HFFc6 (cell line): ENCODE results near the gene ATRN. TPM values are rescaled to one million over a fixed set of nuclear protein-coding genes. Genes with fewer than 3 reads are reported as not detected.

Experiments
- DNase-seq: peaks from one replicate; pipeline ENCODE4 v3.0.0-alpha.2; 2018
- H3K27ac Mint-ChIP-seq: 2 replicates; pipeline ENCODE4 v1.8.0; 2020; ENCODE audit warnings: mild to moderate bottlenecking, mixed read lengths
- H3K27me3 Mint-ChIP-seq: 2 replicates; pipeline ENCODE4 v1.8.0; 2021; ENCODE audit warnings: mild to moderate bottlenecking, moderate library complexity, mixed read lengths; ENCODE audit not compliant: insufficient read depth
- H3K36me3 Mint-ChIP-seq: 2 replicates; pipeline ENCODE4 v1.8.0; 2021; ENCODE audit warnings: low read depth, mixed read lengths
- H3K4me1 Mint-ChIP-seq: 2 replicates; pipeline ENCODE4 v1.8.0; 2020; ENCODE audit warnings: low read depth, mixed read lengths
- H3K4me3 Mint-ChIP-seq: 2 replicates; pipeline ENCODE4 v1.8.0; 2020; ENCODE audit warnings: mild to moderate bottlenecking, moderate library complexity, mixed read lengths
- H3K9me3 Mint-ChIP-seq: 2 replicates; pipeline ENCODE4 v1.8.0; 2020; ENCODE audit warnings: mild to moderate bottlenecking, mixed read lengths
- total RNA-seq, 6 experiments: library from RNA; stranded (reverse); fragmentation: NEBNext Ultra II Directional; extraction: Animal tissue kit (Norgen Biotek cat#: 25700); gene quantifications; 2 replicates in 1 of 6; 3 replicates in 5 of 6; pipeline ENCODE4 v1.2.3, GENCODE V29; 2021
- TF ChIP-seq, protein P1 (sequence below): fragments of 200-600 bp; sonication (generic); IDR thresholded peaks from 2 replicates; pipeline ENCODE4 v1.5.0; 2021; ENCODE audit warnings: antibody characterized with exemption, mild to moderate bottlenecking

ATRN gene
- total RNA-seq, 6 experiments from 2014 or later: 27.5 to 33.0 (median 29.6) TPM

DNA sequence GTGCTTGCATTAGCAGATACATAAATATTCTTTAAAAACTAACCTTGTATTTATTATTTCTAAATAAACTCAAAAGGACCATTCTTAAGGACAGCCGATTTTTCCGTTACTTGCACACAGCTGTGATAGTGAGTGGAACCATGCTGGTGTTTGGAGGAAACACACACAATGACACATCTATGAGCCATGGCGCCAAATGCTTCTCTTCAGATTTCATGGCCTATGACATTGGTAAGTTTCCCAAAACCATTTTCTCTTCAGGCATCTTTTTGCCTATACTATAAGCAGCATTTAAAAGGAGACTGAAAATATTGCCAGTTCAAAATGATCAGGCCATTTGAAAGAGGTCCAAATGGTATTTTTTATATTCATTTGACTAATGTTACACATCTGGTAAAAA is 92.3 kb downstream of the ATRN start:
- TF ChIP-seq, protein P1, sequence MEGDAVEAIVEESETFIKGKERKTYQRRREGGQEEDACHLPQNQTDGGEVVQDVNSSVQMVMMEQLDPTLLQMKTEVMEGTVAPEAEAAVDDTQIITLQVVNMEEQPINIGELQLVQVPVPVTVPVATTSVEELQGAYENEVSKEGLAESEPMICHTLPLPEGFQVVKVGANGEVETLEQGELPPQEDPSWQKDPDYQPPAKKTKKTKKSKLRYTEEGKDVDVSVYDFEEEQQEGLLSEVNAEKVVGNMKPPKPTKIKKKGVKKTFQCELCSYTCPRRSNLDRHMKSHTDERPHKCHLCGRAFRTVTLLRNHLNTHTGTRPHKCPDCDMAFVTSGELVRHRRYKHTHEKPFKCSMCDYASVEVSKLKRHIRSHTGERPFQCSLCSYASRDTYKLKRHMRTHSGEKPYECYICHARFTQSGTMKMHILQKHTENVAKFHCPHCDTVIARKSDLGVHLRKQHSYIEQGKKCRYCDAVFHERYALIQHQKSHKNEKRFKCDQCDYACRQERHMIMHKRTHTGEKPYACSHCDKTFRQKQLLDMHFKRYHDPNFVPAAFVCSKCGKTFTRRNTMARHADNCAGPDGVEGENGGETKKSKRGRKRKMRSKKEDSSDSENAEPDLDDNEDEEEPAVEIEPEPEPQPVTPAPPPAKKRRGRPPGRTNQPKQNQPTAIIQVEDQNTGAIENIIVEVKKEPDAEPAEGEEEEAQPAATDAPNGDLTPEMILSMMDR: no peak
- H3K9me3 Mint-ChIP-seq: no peaks in the 10 kb centered on the region
- H3K4me3 Mint-ChIP-seq: no peak overlapping the region
- H3K4me1 Mint-ChIP-seq: peaks cover 28% of the 10 kb centered on the region
- no peak overlapping the region; the same call in 1 of the 2 replicates for H3K27ac Mint-ChIP-seq
- no peak for DNase-seq
- peaks cover 5% of the 10 kb centered on the region for H3K36me3 Mint-ChIP-seq
- H3K27me3 Mint-ChIP-seq: no peaks in the 10 kb centered on the region

DNA sequence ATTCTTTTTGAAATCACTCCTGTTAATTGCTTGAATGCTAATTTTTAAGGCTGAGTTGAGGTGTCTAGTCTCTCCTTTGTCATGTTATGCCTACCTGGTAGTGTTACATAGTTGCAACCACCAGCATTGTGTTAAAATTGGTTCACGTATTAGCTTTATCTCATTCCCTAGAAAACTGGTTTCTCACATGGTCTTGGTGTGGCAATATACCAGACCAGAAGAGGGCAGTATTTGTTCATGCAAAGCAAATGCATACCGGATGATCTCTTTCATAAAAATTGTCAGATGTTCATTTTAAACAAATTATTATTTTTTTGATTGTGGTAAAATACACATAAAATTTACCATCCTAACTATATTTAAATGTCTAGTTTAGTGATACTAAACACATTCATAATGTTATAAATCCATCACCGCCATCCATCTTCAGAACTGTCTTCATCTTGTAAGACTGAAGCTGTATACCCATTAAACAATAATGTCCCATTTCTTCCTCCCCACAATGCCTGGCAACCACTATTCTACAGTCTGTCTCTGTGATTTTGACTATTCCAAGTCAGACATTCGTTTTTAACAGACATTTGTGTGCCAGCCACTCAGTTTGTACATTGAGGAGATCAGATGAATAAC is 92.8 kb downstream of the ATRN start:
- Mint-ChIP-seq H3K9me3 (no peaks in the 10 kb centered on the region), H3K4me3 (no peak overlapping the region)
- TF ChIP-seq, protein P1: peak; percentile 92

DNA sequence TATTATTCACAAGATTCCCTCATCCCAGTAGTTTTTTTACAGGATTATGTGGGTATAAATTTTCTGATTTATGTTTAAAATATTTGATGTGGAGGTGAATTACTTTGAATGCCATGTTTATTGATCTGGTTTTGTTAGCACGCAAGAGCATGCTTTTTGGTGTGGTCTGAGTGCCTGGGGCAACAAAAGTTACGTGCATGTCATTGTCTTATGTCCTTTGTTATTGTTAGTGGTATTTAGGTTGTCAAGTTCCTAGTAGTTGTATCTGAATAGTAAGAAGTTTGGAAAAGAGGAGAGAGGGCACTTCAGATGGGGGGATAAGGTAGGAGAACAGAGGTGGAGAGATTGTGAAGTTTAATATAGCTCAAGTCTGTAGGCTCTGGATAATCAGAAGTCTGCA is 95.0 kb downstream of the ATRN start:
- no peak overlapping the region for H3K27ac Mint-ChIP-seq
- H3K27me3 Mint-ChIP-seq: no peaks in the 10 kb centered on the region
- no peaks in the 10 kb centered on the region for H3K9me3 Mint-ChIP-seq

More for the DNA sequence above, 92.8 kb downstream of the ATRN start:
- Mint-ChIP-seq H3K4me1 (peaks cover 28% of the 10 kb centered on the region), H3K36me3 (peaks cover 5% of the 10 kb centered on the region), H3K27ac (peak overlapping the region; percentile 55), H3K27me3 (no peaks in the 10 kb centered on the region)
- peak; percentile 60 for DNase-seq

DNA sequence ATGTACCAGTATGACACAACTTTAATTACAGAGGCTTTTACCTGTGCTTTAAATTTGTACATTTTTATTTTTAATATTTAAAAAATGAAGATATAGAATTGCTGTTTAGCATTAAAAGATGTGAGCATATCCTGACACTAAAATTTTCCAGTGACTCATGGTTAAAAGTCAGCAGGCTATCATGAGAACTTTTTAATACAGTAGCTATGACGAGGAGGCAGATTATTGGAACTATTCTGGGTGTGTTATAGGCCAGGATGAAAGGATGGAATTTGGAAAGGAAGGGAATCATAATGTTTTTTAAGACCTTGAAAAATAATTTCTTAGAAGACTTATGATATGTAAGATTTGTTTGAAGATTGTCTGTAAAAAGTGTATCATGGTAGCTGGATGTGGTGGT is 101.3 kb downstream of the ATRN start:
- DNase-seq: peak; percentile 30

More for the DNA sequence above, 95.0 kb downstream of the ATRN start:
- Mint-ChIP-seq H3K4me3 (no peak overlapping the region), H3K4me1 (peaks cover 28% of the 10 kb centered on the region), H3K36me3 (no peaks in the 10 kb centered on the region)
- no peak for DNase-seq
- TF ChIP-seq, protein P1: no peak

DNA sequence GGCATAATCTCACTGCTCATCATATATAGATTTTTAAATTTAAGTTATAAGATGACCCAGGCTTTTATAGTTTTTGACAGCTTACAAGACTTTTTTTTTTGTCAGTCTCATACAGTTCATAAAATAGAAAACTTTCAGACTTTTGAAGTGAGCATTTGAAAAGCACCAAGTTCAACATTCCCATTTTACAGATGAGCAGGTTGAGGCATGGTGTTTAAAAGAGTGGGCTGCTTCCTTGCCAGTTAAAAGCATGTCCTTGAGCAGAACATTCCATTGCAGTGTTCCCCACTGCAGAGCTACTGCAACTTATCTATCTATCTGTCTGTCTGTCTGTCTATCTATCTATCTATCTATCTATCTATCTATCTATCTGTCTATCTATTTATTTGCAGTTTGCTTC is 105.5 kb downstream of the ATRN start:
- no peaks in the 10 kb centered on the region for H3K27me3 Mint-ChIP-seq
- H3K4me1 Mint-ChIP-seq: peaks cover 23% of the 10 kb centered on the region
- no peaks in the 10 kb centered on the region for H3K9me3 Mint-ChIP-seq
- H3K27ac Mint-ChIP-seq: no peak overlapping the region
- DNase-seq: no peak
- no peak overlapping the region for H3K4me3 Mint-ChIP-seq
- H3K36me3 Mint-ChIP-seq: peaks cover 25% of the 10 kb centered on the region
- TF ChIP-seq, protein P1: no peak

More for the DNA sequence above, 101.3 kb downstream of the ATRN start:
- peak overlapping the region; percentile 73 for H3K27ac Mint-ChIP-seq
- no peaks in the 10 kb centered on the region for H3K9me3 Mint-ChIP-seq
- H3K36me3 Mint-ChIP-seq: peaks cover 11% of the 10 kb centered on the region; the same call in 1 of the 2 replicates
- H3K4me1 Mint-ChIP-seq: peaks cover 30% of the 10 kb centered on the region
- TF ChIP-seq, protein P1: no peak
- no peak overlapping the region for H3K4me3 Mint-ChIP-seq
- H3K27me3 Mint-ChIP-seq: no peaks in the 10 kb centered on the region
